ENCODE measurements around the gene OR2J3.
"Not testable (repeated sequence)": the region's sequence is repeated elsewhere in the genome, so short reads cannot be mapped to it uniquely, and the experiment has no call there.

OR2J3 gene

GRCh38 chr6:29092957-29093356, 14.9 kb upstream of the OR2J3 start:
- no peak overlapping the region for H3K4me3 ChIP-seq (ENCODE audit: low read depth, low read length)
- DNase-seq (ENCODE audit: low read depth), result no peak
- TF ChIP-seq CTCF (IDR thresholded peaks at IDR 0.05; ENCODE audit: insufficient read depth, low read depth, low read length, missing control alignments), result no peak

GRCh38 chr6:29097803-29098202, 10.1 kb upstream of the OR2J3 start:
- DNase-seq (ENCODE audit: low read depth), result no peak

DNA sequence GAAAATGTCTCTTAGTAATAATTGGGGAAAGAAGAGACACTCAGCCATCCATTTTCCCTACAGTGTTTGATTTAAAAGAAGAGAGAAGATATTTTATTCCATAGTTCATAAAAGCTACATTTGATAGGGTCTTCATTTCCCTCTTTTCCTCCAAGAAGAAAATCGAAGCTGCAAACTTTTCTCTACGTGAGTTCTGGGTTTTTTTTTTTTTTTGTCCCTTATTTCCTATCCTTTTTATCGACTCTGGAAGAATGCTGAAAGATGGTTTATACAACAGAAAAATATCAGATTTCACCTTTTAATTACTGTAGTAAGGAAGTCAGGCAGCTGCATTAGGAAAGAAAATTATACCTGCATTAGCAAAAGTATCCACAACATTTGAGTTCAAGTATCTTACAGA, 8.7 kb upstream of the OR2J3 start, which contains the start of gene OR2J1:
Gene OR2J1 (plus strand): TSS at position 301 of the 400 bp plus-strand sequence. CDS start 1,453 bp downstream, outside the sequence.
- TF ChIP-seq CTCF (IDR thresholded peaks at IDR 0.05; ENCODE audit: insufficient read depth, low read depth, low read length, missing control alignments), result no peak
- DNase-seq (ENCODE audit: low read depth), result no peak

More at GRCh38 chr6:29097803-29098202, 10.1 kb upstream of the OR2J3 start:
- H3K4me3 ChIP-seq (ENCODE audit: low read depth, low read length), result no peak overlapping the region
- TF ChIP-seq CTCF (IDR thresholded peaks at IDR 0.05; ENCODE audit: insufficient read depth, low read depth, low read length, missing control alignments), result no peak

GRCh38 chr6:29112135-29112534, 4.3 kb downstream of the OR2J3 start:
- TF ChIP-seq CTCF (IDR thresholded peaks at IDR 0.05; ENCODE audit: insufficient read depth, low read depth, low read length, missing control alignments), result no peak
- no peak overlapping the region for H3K4me3 ChIP-seq (ENCODE audit: low read depth, low read length)
- peak; percentile 5 for DNase-seq (ENCODE audit: low read depth)

More for the DNA sequence above, 8.7 kb upstream of the OR2J3 start, which contains the start of gene OR2J1:
- no peak within 1 kb of the TSS for H3K4me3 ChIP-seq (ENCODE audit: low read depth, low read length)

DNA sequence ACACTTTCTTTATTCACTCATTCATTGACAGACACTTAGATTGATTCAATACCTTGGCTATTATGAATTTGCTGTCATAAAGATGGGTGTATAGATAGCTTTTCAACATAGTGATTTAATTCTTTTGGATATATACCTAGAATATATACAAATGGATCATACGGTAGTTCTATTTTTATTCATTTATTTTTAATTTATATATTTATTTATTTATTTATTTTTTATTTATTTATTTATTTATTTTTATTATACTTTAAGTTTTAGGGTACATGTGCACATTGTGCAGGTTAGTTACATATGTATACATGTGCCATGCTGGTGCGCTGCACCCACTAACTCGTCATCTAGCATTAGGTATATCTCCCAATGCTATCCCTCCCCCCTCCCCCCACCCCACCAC, 7.1 kb downstream of the OR2J3 start:
- not testable (repeated sequence) for DNase-seq (ENCODE audit: low read depth); H3K4me3 ChIP-seq (ENCODE audit: low read depth, low read length)

DNA sequence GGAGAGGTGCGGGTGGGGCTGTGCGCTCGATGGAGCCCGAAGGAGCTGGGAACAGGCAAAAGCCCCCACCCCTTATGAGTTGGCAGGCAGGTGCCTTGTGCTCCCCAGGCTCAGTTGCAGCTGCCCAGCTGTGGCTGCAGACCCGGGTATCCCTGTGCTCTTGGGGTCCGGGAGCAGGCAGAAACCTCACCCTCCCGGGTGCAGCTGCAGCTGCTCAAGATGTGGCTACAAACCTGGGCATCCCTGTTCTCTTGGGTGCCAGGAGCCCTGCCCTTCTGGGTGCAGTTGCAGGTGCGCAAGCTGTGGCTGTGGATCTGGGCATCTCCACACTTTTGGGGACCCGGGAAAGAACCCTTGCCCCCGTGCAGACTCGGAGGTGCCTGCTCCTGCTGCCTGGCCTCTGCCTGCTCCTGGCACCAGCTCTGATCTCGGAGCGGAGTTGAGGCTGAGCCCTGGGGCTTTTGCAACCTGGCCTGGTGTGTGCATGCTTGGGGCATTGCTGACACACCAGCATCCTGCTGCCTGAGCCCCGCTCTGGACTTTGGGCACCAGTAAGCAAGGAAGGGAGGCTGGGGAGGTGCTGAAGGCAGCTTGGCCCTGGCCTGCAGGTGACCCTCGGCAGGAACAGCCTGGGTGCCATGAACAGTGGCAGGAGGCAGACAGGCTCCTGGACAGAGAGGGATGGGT, 21.6 kb downstream of the OR2J3 start:
- TF ChIP-seq CTCF (IDR thresholded peaks at IDR 0.05; ENCODE audit: insufficient read depth, low read depth, low read length, missing control alignments), result no peak
- DNase-seq (ENCODE audit: low read depth), result no peak
- no peak overlapping the region for H3K4me3 ChIP-seq (ENCODE audit: low read depth, low read length)

DNA sequence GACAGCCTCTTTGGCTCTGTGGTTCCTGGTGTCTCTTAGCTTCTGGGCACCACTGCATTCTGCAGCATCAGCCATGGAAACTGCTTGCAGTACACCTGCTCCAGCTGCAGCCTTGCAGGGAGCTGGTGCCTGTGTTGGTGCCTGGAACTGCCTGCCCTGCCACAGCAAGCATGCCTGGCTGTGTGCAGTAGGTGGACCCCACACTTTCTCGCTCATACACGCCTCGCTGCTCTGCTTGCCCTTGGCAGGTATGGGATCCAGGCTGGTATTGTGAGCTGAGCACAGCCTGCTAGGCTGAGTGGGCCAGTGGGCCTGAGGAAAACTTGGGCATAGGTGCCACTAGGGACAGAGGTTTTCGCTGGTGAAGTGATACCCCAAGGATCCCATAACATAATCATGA, 22.8 kb downstream of the OR2J3 start:
- DNase-seq (ENCODE audit: low read depth), result no peak
- no peak overlapping the region for H3K4me3 ChIP-seq (ENCODE audit: low read depth, low read length)
- no peak for TF ChIP-seq CTCF (IDR thresholded peaks at IDR 0.05; ENCODE audit: insufficient read depth, low read depth, low read length, missing control alignments)
